GM23338 (cell line): Measurements from ENCODE around the gene NDFIP1. TPM values are rescaled to one million over a fixed set of nuclear protein-coding genes. Genes with fewer than 3 reads are reported as not detected.

Experiments used
- ATAC-seq: fragments of 200-7000 bp; cut with Tn5 transposase; 3 replicates; pipeline ENCODE4 v1.9.1; 2020
- DNase-seq: peaks from one replicate; pipeline ENCODE4 v3.0.0-alpha.2; 2015; ENCODE audit warnings: low spot score
- H2AFZ ChIP-seq: fragments of 200-600 bp; sonication (generic); 2 replicates; pipeline ENCODE4 v1.8.0; 2016; ENCODE audit warnings: antibody characterized with exemption, mild to moderate bottlenecking, moderate library complexity
- H3F3A ChIP-seq: fragments of 200-600 bp; sonication (generic); replicated peaks from 2 replicates; pipeline ENCODE4 v1.8.0; 2017; ENCODE audit warnings: antibody characterized with exemption, mixed run types, low read depth
- H3K27ac ChIP-seq: fragments of 200-600 bp; sonication (generic); 2 replicates; pipeline ENCODE4 v1.6.1; 2016; ENCODE audit warnings: low read depth
- H3K27me3 ChIP-seq: fragments of 200-600 bp; sonication (generic); 2 replicates; pipeline ENCODE4 v1.8.0; 2016; ENCODE audit warnings: mild to moderate bottlenecking, mixed run types, moderate library complexity; ENCODE audit not compliant: insufficient read depth
- H3K36me3 ChIP-seq: fragments of 200-600 bp; sonication (generic); 2 replicates; pipeline ENCODE4 v1.8.0; 2016; ENCODE audit warnings: mild to moderate bottlenecking; ENCODE audit not compliant: insufficient read depth
- H3K4me1 ChIP-seq: fragments of 200-600 bp; sonication (generic); 2 replicates; pipeline ENCODE4 v1.8.0; 2016; ENCODE audit warnings: mild to moderate bottlenecking, moderate library complexity; ENCODE audit not compliant: insufficient read depth
- H3K4me2 ChIP-seq: fragments of 200-600 bp; sonication (generic); 2 replicates; pipeline ENCODE4 v1.7.1; 2017; ENCODE audit warnings: mixed run types
- H3K4me3 ChIP-seq: fragments of 200-600 bp; sonication (generic); 2 replicates; pipeline ENCODE4 v1.6.1; 2016; ENCODE audit warnings: mixed run types
- H3K79me2 ChIP-seq: fragments of 200-600 bp; sonication (generic); replicated peaks from 2 replicates; pipeline ENCODE4 v1.8.0; 2017; ENCODE audit warnings: mild to moderate bottlenecking; ENCODE audit not compliant: insufficient read depth
- H3K9me2 ChIP-seq: fragments of 200-600 bp; sonication (generic); 2 replicates; pipeline ENCODE4 v1.8.0; 2017; ENCODE audit not compliant: insufficient read depth
- H4K20me1 ChIP-seq: fragments of 200-600 bp; sonication (generic); replicated peaks from 2 replicates; pipeline ENCODE4 v1.8.0; 2017; ENCODE audit warnings: mild to moderate bottlenecking; ENCODE audit not compliant: insufficient read depth
- H3K27ac Mint-ChIP-seq: 2 replicates; pipeline ENCODE4 v1.8.0; 2020; ENCODE audit warnings: inconsistent platforms, mild to moderate bottlenecking, moderate library complexity, mixed read lengths
- H3K27me3 Mint-ChIP-seq: 3 replicates; pipeline ENCODE4 v1.8.0; 2022; ENCODE audit warnings: low read depth, mild to moderate bottlenecking, moderate library complexity, mixed read lengths, inconsistent platforms; ENCODE audit not compliant: insufficient read depth, poor library complexity
- H3K36me3 Mint-ChIP-seq: 3 replicates; pipeline ENCODE4 v1.8.0; 2021; ENCODE audit warnings: low read depth, mild to moderate bottlenecking, inconsistent platforms, moderate library complexity, mixed read lengths
- H3K4me1 Mint-ChIP-seq: 3 replicates; pipeline ENCODE4 v1.8.0; 2020; ENCODE audit warnings: mild to moderate bottlenecking, inconsistent platforms, mixed read lengths
- H3K4me3 Mint-ChIP-seq: 3 replicates; pipeline ENCODE4 v1.8.0; 2021; ENCODE audit warnings: moderate library complexity, mild to moderate bottlenecking, inconsistent platforms, mixed read lengths
- H3K9me3 Mint-ChIP-seq: 3 replicates; pipeline ENCODE4 v1.8.0; 2020; ENCODE audit warnings: moderate library complexity, mild to moderate bottlenecking, inconsistent platforms, mixed read lengths
- CREB1 ChIP-seq: fragments of 250-450 bp; sonication (Bioruptor Pico); IDR thresholded peaks from 2 replicates; pipeline ENCODE4 v1.5.0; 2020; ENCODE audit warnings: low read depth, mild to moderate bottlenecking, moderate library complexity
- CTCF ChIP-seq, 2 experiments: fragments of 200-600 bp in 1 of 2; sonication (generic) in 1 of 2; conservative IDR thresholded peaks; 2 replicates each; pipeline versions ENCODE4 v1.5.1 to v1.6.1; 2016 to 2017; ENCODE audit warnings: antibody characterized with exemption in 2 of 2, low read depth in 2 of 2, mild to moderate bottlenecking in 2 of 2, moderate library complexity in 1 of 2
- EZH2 ChIP-seq: fragments of 200-600 bp; sonication (generic); IDR thresholded peaks from one replicate; pipeline ENCODE4 v1.8.0; 2017; ENCODE audit warnings: antibody characterized with exemption, mild to moderate bottlenecking, low read depth; ENCODE audit not compliant: unreplicated experiment
- EZH2phosphoT487 ChIP-seq: fragments of 200-600 bp; sonication (generic); IDR thresholded peaks from one replicate; pipeline ENCODE4 v1.8.1; 2018; ENCODE audit warnings: antibody characterized with exemption; ENCODE audit not compliant: unreplicated experiment
- JUNB ChIP-seq: IDR thresholded peaks from one replicate; pipeline ENCODE4 v1.6.1; 2016; ENCODE audit warnings: antibody characterized with exemption; ENCODE audit not compliant: unreplicated experiment
- NANOG ChIP-seq: IDR thresholded peaks from 2 replicates; pipeline ENCODE4 v1.6.1; 2016; ENCODE audit warnings: antibody characterized with exemption, borderline replicate concordance
- POLR2AphosphoS5 ChIP-seq: IDR thresholded peaks from 2 replicates; pipeline ENCODE4 v1.6.1; 2016; ENCODE audit warnings: antibody characterized with exemption, low read depth
- STAT1 ChIP-seq: IDR thresholded peaks from one replicate; pipeline ENCODE4 v1.6.1; 2016; ENCODE audit warnings: antibody characterized with exemption; ENCODE audit not compliant: unreplicated experiment
- ZNF114 ChIP-seq: fragments of 250-450 bp; sonication (Bioruptor Pico); IDR thresholded peaks from 2 replicates; pipeline ENCODE4 v1.5.0; 2020; ENCODE audit warnings: mild to moderate bottlenecking, moderate library complexity
- ZNF331 ChIP-seq: fragments of 250-450 bp; sonication (Bioruptor Pico); IDR thresholded peaks from 2 replicates; pipeline ENCODE4 v1.5.0; 2020; ENCODE audit warnings: low read depth, mild to moderate bottlenecking, moderate library complexity
- ZNF462 ChIP-seq: fragments of 250-450 bp; sonication (Bioruptor Pico); IDR thresholded peaks from 2 replicates; pipeline ENCODE4 v1.5.0; 2020; ENCODE audit warnings: mild to moderate bottlenecking, moderate library complexity
- polyA plus RNA-seq: library from polyadenylated mRNA; unstranded; fragments of >200 nt; fragmentation: Nextera tagmentation; extraction: Ambion mirVana; gene quantifications from 2 replicates; pipeline ENCODE4 v1.2.1, GENCODE V29; 2016
- total RNA-seq: library from RNA; depleted of rRNA; stranded (reverse); fragments of >200 nt; shearing (Covaris generic); gene quantifications from 2 replicates; pipeline ENCODE4 v1.2.3, GENCODE V29; 2014
- TF ChIP-seq, protein P1 (sequence below): IDR thresholded peaks from 2 replicates; pipeline ENCODE4 v1.6.1; 2016; ENCODE audit warnings: antibody characterized with exemption
- TF ChIP-seq, protein P2 (sequence below): IDR thresholded peaks from one replicate; pipeline ENCODE4 v1.6.1; 2018; ENCODE audit warnings: antibody characterized with exemption; ENCODE audit not compliant: unreplicated experiment

The NDFIP1 gene
- total and polyA plus RNA-seq, 2 experiments from 2014 or later, result 24.3 to 45.0 TPM

DNA sequence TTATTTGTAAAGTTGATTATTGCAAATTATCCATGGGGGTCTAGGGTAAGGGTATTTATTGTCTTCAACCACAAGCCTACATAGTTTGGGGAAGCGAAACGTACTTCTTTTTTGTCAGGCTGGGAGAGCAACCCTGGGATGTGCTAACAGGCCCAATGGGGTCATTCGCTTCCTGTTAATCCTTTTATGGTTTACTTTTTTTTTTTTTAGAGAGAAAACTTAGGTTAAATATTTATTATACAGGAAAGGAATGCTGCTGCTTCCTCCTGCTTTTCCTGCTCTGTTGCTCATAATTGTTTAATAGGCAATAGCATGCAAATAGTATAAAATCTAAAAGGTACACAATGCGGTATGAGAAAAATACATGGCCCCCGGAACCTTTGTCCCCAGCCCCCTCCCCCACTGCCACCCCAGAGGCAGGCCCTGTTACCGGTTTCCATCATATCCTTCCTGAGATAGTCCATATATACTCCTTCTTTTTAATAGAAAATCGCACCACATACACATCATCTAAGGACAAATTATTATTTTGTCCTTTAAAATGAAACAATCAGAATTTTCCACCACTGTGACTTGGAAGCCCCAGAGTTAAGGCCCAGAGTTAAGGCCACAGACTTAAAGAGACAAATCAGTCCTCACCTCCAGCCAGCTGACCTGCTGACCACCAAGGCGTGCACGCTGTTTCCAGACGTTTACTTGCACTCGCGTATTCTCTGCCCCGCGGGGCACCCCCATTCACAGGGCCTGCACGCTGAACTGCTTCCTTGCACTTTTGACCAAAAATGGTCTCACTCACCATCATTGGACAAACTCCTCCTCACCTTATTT lies 83.9 kb downstream of the NDFIP1 start:
- DNase-seq, result no peak
- Histone ChIP-seq H3K79me2 (no peaks in the 10 kb centered on the region), H3K4me2 (no peak overlapping the region)

More for the DNA sequence above, 83.9 kb downstream of the NDFIP1 start:
- Mint-ChIP-seq H3K27ac (no peak overlapping the region), H3K36me3 (no peaks in the 10 kb centered on the region), H3K27me3 (peaks cover 11% of the 10 kb centered on the region), H3K4me3 (no peak overlapping the region), H3K9me3 (no peaks in the 10 kb centered on the region), H3K4me1 (peaks cover 18% of the 10 kb centered on the region)
- H3K9me2 ChIP-seq, result 0 out of 2 replicates have a peak, but pooled peaks cover 5% of the 10 kb centered on the region
- TF ChIP-seq CREB1 (CRISPR knock-in tag) (no peak), CTCF (conservative IDR thresholded peaks at IDR 0.05; ENCODE audit: low read depth in 2 of 2) (no peak), ZNF114 (CRISPR knock-in tag) (no peak), EZH2 (no peak), STAT1 (no peak), ZNF462 (CRISPR knock-in tag) (no peak), ZNF331 (CRISPR knock-in tag) (no peak), JUNB (no peak), NANOG (no peak), EZH2phosphoT487 (no peak), POLR2AphosphoS5 (no peak)
- TF ChIP-seq, protein P1, sequence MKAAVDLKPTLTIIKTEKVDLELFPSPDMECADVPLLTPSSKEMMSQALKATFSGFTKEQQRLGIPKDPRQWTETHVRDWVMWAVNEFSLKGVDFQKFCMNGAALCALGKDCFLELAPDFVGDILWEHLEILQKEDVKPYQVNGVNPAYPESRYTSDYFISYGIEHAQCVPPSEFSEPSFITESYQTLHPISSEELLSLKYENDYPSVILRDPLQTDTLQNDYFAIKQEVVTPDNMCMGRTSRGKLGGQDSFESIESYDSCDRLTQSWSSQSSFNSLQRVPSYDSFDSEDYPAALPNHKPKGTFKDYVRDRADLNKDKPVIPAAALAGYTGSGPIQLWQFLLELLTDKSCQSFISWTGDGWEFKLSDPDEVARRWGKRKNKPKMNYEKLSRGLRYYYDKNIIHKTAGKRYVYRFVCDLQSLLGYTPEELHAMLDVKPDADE, result no peak
- TF ChIP-seq, protein P2, sequence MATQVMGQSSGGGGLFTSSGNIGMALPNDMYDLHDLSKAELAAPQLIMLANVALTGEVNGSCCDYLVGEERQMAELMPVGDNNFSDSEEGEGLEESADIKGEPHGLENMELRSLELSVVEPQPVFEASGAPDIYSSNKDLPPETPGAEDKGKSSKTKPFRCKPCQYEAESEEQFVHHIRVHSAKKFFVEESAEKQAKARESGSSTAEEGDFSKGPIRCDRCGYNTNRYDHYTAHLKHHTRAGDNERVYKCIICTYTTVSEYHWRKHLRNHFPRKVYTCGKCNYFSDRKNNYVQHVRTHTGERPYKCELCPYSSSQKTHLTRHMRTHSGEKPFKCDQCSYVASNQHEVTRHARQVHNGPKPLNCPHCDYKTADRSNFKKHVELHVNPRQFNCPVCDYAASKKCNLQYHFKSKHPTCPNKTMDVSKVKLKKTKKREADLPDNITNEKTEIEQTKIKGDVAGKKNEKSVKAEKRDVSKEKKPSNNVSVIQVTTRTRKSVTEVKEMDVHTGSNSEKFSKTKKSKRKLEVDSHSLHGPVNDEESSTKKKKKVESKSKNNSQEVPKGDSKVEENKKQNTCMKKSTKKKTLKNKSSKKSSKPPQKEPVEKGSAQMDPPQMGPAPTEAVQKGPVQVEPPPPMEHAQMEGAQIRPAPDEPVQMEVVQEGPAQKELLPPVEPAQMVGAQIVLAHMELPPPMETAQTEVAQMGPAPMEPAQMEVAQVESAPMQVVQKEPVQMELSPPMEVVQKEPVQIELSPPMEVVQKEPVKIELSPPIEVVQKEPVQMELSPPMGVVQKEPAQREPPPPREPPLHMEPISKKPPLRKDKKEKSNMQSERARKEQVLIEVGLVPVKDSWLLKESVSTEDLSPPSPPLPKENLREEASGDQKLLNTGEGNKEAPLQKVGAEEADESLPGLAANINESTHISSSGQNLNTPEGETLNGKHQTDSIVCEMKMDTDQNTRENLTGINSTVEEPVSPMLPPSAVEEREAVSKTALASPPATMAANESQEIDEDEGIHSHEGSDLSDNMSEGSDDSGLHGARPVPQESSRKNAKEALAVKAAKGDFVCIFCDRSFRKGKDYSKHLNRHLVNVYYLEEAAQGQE, result no peak
- no peak overlapping the region for H2AFZ ChIP-seq
- no peak overlapping the region for H3K4me3 ChIP-seq
- no peaks in the 10 kb centered on the region for H3K36me3 ChIP-seq
- no peak for ATAC-seq
- H3K27ac ChIP-seq, result no peak overlapping the region
- no peaks in the 10 kb centered on the region for H4K20me1 ChIP-seq
- H3F3A ChIP-seq, result no peaks in the 10 kb centered on the region
- peaks cover 9% of the 10 kb centered on the region for H3K4me1 ChIP-seq
- H3K27me3 ChIP-seq, result no peaks in the 10 kb centered on the region
